ENCODE results near the gene AJM1.

DNA sequence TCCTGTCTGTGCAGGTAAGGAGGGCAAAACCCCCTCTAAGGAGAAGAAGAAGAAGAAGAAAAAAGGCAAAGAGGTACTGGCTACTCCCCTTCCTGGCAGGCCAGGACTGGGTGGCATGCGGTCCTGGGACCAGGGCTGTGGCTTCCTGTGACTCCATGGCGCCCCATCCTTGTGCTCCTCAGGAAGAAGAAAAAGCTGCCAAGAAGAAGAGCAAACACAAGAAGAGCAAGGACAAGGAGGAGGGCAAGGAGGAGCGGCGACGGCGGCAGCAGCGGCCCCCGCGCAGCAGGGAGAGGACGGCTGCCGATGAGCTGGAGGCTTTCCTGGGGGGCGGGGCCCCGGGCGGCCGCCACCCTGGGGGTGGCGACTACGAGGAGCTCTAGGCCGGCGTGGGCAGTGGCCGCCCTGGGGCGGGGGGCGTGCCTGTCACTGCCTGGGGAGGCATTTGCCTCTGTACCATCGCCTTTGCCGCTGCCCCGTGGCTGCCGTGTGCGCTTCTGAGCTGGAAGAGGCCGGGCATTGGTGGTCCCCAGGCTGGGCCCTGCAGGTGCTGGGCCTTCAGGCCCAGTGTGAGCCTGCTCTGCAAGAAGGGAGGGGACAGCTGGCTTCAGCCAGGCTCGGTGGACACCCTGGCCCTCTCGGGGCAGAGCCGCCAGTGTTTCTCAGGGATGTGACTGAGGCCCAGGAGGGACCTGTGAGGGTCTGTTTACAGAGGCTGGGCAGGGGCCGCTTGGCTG, 2.0 kb upstream of the AJM1 start:
- TF ChIP-seq CTCF (IDR thresholded peaks at IDR 0.05; ENCODE audit: insufficient read depth, low read length) (no peak), POLR2AphosphoS5 (IDR thresholded peaks at IDR 0.05; ENCODE audit: low read depth) (no peak), REST (IDR thresholded peaks at IDR 0.05; ENCODE audit: insufficient replicate concordance, low read depth) (no peak), SPI1 (IDR thresholded peaks at IDR 0.05; ENCODE audit: borderline replicate concordance, low read depth) (no peak), GABPA (IDR thresholded peaks at IDR 0.05; ENCODE audit: low read depth) (no peak)
